ENCODE measurements around the gene STOX2.
"Not testable (repeated sequence)": the region's sequence is repeated elsewhere in the genome, so short reads cannot be mapped to it uniquely, and the experiment has no call there.

The STOX2 gene

GRCh38 chr4:183932576-183932975 lies 27.5 kb downstream of the STOX2 start:
- in situ Hi-C loops (cut with HindIII; ENCODE audit: low sequenced_read_pairs): no loop called here

GRCh38 chr4:183934761-183935160 lies 29.7 kb downstream of the STOX2 start:
- in situ Hi-C loops (cut with HindIII; ENCODE audit: low sequenced_read_pairs): no loop called here

DNA sequence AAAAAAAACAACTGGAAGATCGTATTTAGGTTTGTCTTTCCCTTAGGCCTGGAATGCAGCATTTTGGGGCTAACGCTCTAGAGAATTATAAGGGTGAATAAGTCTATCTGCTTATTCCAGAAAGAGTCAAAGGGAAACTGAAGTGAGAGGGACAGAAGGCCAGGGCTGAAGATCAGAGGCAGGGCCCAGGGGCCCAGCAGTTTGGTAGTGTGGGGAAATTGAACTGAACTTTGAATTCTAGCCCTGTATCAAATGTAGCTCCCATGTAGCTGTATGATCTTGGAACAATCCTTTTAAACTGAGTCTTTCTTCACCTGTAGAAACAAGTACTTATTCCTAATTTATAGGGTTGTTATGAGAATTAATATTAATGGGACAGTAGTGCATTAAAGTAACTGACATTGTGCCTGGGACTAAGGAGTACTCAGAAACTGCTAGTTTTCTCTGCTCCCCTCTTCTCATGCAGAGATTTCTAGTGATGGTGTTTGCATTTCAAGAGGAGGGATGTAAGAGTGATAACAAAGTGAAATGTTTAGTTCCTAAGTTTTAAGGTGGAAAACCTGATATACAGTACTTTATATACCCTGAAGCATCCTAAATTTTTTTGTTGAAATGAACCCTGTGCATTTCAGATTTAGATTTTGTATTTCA lies 30.4 kb downstream of the STOX2 start:
- in situ Hi-C loops (cut with HindIII; ENCODE audit: low sequenced_read_pairs): no loop called here

DNA sequence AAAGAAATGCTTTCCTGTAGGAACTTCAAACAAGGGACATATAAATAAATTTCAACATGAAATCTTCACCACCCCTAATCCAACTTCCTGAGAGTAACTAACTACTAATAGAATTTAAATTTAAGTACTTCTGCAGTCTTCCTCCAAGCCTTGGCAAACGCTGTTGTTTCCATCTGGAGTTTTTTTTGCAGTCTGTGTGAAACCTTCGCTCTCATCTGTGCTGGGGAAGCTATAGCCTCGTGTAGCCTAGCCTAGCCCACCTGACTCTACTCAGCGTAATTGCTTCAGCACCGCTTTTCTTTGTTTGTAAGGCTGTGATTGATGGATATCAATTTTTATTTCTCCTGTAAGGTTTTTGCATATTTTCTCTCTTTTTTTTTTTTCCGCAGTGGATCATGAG lies 30.9 kb downstream of the STOX2 start:
- in situ Hi-C loops (cut with HindIII; ENCODE audit: low sequenced_read_pairs): no loop called here

- in situ Hi-C loops (cut with HindIII; ENCODE audit: low sequenced_read_pairs): no loop called here
These were observed 31.7 kb downstream of the STOX2 start for GRCh38 chr4:183936574-183937345.

GRCh38 chr4:183940864-183941263 lies 35.8 kb downstream of the STOX2 start:
- in situ Hi-C loops (cut with HindIII; ENCODE audit: low sequenced_read_pairs): no loop called here

DNA sequence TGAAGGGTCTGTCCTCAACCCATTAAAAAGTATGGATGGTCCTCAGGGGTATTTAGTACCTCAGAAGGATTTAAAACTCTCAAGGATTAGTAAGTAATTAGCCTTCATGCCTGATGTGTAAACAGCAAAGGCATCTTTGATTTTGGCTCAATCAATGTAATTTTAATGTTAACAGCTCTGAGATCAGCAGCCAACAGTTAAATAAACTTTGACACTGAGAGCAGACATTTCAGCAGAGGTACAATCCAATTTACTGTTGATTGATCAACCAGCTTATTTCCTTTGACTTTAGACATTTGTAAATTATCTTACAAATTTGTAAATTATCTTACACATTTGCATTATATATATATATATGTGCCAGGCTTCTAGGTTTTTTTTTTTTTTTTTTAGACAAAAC lies 36.9 kb downstream of the STOX2 start:
- in situ Hi-C loops (cut with HindIII; ENCODE audit: low sequenced_read_pairs): no loop called here

DNA sequence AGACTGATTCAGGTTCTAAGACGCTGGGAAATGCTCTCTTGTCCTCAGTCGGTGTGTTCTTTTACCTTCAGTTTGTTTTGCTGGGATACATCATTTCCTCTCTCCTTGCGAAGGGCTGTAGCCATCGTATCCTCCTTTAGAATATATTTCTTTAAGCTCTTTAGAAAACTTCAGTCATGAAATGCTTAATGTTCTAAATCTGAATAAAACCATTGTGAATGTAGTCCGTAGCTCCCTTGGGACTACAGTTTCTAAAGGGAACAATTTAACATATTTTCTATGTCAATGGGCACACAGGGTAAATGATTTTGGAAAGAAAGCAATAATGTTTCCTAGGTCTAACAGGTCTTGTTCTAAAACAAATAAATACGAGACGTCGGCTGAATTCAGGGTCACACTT lies 40.6 kb downstream of the STOX2 start:
- in situ Hi-C loops (cut with HindIII; ENCODE audit: low sequenced_read_pairs): no loop called here

DNA sequence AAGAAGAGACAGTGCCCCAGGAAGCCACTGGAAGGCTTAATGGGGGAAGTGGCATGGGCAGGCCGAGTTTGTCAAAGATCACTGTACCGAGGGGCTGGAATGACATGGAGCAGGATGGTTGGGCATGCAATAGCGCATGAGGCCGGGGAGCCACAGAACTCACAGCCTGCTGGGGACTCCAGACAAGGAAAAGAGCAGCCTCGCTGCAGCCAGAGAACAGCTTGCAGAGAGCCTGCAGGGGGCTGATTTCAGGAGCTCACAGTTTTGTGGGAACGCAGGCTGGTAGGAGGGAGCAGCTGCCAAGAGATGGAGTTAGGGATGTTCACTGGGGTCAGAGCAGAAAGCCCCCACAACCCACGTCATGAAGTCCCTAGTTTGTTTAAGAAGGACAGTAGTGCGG lies 45.4 kb downstream of the STOX2 start:
- in situ Hi-C loops (cut with HindIII; ENCODE audit: low sequenced_read_pairs): no loop called here

DNA sequence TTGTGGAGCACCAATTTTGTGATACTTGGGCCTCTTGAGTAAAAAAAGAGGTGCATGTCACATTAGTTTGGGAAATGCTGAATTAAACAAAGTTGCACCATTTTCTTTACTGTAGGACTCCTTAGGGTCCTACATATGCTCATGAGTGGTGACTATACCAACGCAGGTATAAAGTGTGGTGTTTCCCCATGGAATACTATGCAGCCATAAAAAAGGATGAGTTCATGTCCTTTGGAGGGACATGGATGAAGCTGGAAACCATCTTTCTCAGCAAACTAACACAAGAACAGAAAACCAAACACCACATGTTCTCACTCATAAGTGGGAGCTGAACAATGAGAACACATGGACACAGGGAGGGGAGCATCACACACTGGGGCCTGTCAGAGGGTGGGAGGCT lies 47.5 kb downstream of the STOX2 start:
- in situ Hi-C loops (cut with HindIII; ENCODE audit: low sequenced_read_pairs): not testable (repeated sequence)

DNA sequence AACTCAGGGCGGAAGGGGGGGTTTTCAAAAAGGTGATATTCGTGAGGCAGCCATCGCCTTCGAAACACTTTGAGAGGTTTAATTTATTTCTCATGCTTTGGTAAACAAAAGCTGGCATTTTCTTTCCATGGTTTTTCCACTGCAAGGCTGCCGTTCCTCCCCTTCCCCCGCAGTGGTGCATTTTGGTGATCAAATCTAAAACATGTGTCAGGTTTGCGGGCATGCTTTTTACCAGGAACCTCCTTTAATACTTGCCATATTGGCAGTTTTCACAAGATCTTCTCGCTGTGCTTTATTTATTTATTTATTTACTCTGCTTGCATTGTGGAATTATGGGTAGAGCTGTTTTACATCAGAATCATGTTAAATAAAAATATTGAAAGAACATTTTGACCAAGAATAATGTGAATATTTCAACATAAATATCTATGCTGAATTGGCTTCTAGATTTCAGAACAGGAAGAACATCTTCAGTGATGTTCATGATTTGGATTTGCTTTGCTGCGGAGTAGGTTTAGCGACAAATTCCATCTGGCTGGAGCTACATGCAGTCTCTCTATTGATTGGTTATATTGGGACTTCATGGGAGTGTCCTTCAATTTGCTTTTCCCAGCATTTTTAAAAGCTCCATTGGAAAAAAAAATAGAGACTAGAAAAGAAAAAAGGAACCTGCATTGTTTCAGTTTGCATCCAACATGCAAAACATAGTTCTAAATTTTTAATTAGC lies 54.4 kb downstream of the STOX2 start:
- in situ Hi-C loops (cut with HindIII; ENCODE audit: low sequenced_read_pairs): no loop called here

DNA sequence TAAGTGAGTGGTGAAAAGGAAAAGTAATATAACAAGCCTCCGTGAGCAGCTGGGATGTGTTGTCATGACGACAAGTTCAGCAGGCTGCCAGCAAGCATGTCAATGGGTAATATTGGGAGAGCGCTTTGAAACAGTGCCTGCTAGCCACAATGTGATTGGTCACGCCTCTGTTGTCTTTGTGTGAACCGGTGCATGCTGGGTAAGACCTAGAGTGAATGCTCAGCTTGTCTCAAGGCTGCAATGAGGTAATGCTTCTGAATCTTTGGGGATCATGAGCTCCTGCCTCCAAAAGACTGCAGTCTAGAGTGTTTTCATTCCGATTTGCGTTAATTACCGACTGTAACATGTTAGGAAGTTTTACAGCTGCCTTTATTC lies 54.9 kb downstream of the STOX2 start:
- in situ Hi-C loops (cut with HindIII; ENCODE audit: low sequenced_read_pairs): no loop called here

- in situ Hi-C loops (cut with HindIII; ENCODE audit: low sequenced_read_pairs): no loop called here
These were observed 55.9 kb downstream of the STOX2 start for GRCh38 chr4:183960962-183961541.

DNA sequence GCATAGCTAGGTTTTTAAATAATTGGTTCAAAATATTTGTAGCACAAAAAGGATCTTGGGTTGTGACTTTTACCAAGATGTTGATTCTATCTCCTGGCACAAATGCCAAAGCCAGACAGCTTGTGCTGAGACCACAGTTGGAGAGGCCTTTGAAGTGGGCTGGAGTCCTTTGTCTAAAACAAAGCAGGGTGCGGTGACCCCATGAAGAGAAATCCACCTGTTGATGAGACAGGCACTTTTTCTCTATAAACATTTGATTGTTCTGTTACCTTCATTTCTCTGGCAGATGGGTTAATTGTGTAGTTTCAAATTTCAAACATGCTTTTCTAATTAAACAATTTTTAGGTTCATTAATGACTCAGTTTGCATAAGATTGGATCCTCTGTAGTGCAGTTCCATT lies 56.7 kb downstream of the STOX2 start:
- in situ Hi-C loops (cut with HindIII; ENCODE audit: low sequenced_read_pairs): no loop called here

- in situ Hi-C loops (cut with HindIII; ENCODE audit: low sequenced_read_pairs): no loop called here
These were observed 57.3 kb downstream of the STOX2 start for GRCh38 chr4:183962419-183962818.

- in situ Hi-C loops (cut with HindIII; ENCODE audit: low sequenced_read_pairs): no loop called here
These were observed 61.3 kb downstream of the STOX2 start for GRCh38 chr4:183966371-183966770.

- in situ Hi-C loops (cut with HindIII; ENCODE audit: low sequenced_read_pairs): no loop called here
These were observed 62.2 kb downstream of the STOX2 start for GRCh38 chr4:183967266-183967665.

DNA sequence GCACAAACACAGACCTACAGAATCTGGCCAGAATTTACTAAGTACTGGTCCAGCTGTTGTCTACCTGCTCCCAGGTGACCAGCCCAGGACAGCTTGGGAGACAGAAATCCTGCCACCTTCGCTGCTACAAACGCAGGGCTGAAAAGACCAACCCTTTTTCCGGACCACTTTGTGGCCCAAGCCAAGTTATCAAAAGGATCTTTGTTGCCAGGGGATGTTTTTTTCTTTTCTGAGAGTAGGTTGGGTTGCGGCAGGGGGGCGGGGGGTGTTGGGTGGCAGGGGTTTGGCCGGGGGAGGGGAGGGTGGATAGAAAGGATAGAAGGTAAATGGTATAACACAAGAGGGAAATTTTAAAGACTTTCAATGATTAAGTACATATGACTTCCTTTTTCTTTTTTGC lies 63.4 kb downstream of the STOX2 start:
- in situ Hi-C loops (cut with HindIII; ENCODE audit: low sequenced_read_pairs): no loop called here

- in situ Hi-C loops (cut with HindIII; ENCODE audit: low sequenced_read_pairs): no loop called here
These were observed 63.8 kb downstream of the STOX2 start for GRCh38 chr4:183968931-183969330.

- in situ Hi-C loops (cut with HindIII; ENCODE audit: low sequenced_read_pairs): no loop called here
These were observed 64.5 kb downstream of the STOX2 start for GRCh38 chr4:183969596-183969995.

DNA sequence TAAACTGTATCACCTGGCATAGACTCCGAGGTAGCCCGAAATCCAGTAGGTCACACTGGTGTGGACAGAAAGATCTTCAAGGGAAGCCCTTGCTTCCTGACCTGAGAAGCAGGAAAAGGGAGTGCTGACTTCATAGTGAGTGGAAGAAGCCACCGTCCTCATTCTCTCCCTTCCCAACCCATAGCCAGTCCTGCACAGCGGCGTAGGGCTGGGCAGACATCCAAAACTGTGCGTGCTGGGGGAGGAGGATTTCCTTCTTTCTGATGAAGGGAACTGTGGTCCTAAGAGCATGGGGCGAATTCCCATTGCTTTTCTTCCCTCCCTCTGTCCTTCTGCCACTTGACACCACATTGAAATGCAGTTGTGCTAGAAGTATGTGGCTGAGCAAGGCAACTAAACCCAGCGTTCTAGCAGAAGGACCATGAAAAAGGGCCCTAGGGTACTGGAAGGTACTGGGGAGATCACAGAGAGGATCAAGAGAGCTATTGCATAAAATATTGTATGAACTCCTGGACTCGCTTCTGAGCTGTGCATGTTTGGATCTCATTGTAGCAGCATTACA lies 66.9 kb downstream of the STOX2 start:
- in situ Hi-C loops (cut with HindIII; ENCODE audit: low sequenced_read_pairs): no loop called here
